ENCODE results near the gene USP35. TPM values are rescaled to one million over a fixed set of nuclear protein-coding genes. Genes with fewer than 3 reads are reported as not detected.

The USP35 gene
- polyA plus RNA-seq, 3 donors = 0.42 to 7.6 (median 0.63) TPM

DNA sequence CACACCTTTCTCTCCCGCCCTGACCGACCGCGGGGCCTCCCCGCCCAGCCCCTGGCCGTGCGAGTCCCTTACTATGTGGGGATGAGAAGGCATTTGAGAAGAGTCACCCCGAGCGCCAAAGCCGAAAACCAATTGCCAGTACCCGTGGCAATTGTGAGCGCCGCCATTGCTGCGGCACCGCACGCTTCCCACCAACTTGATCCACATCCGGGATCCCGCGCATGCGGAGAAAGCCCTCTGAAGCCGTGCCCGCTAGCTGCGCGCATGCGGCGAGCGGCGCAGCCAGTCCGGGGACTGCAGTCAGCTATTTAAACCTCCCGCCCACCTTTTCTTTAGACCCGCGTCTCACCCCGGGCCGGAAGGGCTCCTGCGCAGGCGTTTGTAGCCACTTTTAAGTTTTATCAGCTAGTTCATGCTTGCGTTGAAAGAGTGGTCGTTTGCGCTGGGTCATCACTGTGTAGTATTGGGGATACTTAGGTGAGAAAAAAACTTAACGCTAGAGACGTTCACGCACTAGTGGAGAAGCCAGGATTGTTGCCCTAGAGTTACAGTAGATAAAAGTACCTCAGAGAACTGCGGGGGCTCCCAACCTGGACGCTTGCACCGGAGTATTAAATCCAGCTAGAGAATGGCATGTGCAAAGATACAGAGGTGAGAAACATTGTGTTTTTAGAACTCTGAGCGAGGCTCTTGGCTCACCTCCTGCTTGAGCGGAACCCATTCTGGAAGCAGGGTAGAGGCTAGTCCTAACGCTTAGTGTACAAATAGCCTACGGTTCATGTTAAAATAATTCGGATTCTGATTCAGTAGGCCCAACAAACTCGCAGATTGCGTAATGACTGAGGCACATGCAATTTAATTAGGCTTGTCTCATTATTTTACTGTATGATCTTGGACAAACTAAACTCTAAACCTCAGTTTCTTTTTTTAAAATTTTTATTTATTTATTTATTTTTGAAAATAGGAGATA lies 49.0 kb upstream of the USP35 start, which contains the start of gene ALG8:
TSS of gene ALG8 (minus strand) at position 205 of the 970 bp plus-strand sequence. CDS start at position 167, 38 bp downstream.
- Mint-ChIP-seq H3K4me1 (peaks cover 35% of the 10 kb centered on the region), H3K9me3 (no peaks in the 10 kb centered on the region), H3K36me3 (peaks cover 24 to 29% of the 10 kb centered on the region in 2 donors), H3K4me3 (peak within 1 kb of the TSS; percentile 85 to 93), H3K27ac (peak within 1 kb of the TSS; percentile 85 to 92 (median 89)), H3K27me3 (ENCODE audit: low read depth in 3 of 3) (peaks cover 2 to 8% (median 3%) of the 10 kb centered on the region in 3 donors)
- 2% methylated on average over 41 of the region's 52 CpGs for WGBS (ENCODE audit: insufficient coverage)
- Histone ChIP-seq H3K9me3 (replicated peaks in 1 of 2; ENCODE audit: control insufficient read depth in 1 of 2, insufficient read depth in 1 of 2, low read length in 2 of 2) (no peaks in the 10 kb centered on the region), H3K27ac (ENCODE audit: low read depth in 1 of 2, low read length in 2 of 2) (peak within 1 kb of the TSS; percentile 73 to 86), H3K27me3 (ENCODE audit: control insufficient read depth in 2 of 2, insufficient read depth in 2 of 2, low read length in 2 of 2) (no peaks in the 10 kb centered on the region), H3K79me2 (ENCODE audit: insufficient read depth, low read length) (peaks cover 13% of the 10 kb centered on the region), H3K36me3 (replicated peaks in 1 of 2; ENCODE audit: control insufficient read depth in 1 of 2, insufficient read depth in 2 of 2, low read length in 2 of 2) (peaks cover 2 to 16% of the 10 kb centered on the region in 2 donors), H2AFZ (ENCODE audit: insufficient read depth, low read depth, low read length, poor library complexity, severe bottlenecking) (peak within 1 kb of the TSS; percentile 94), H3K4me2 (replicated peaks; ENCODE audit: extremely low read depth, low read length, poor library complexity, severe bottlenecking) (peak within 1 kb of the TSS; percentile 90), H3K4me1 (ENCODE audit: control insufficient read depth in 1 of 2, insufficient read depth in 2 of 2, low read length in 2 of 2) (peaks cover 29 to 31% of the 10 kb centered on the region in 2 donors), H4K20me1 (ENCODE audit: insufficient read depth, low read length) (no peaks in the 10 kb centered on the region), H3K9ac (ENCODE audit: insufficient read depth, low read length, poor library complexity, severe bottlenecking) (peak within 1 kb of the TSS; percentile 73), H3K4me3 (replicated peaks in 1 of 3; ENCODE audit: low read depth in 2 of 3, low read length in 3 of 3) (peak within 1 kb of the TSS; percentile 76 to 91 (median 84))
- intact Hi-C loops (cut with micrococcal nuclease) = loop anchor here (5.0 kb wide), 2 partner anchors 48 to 53 kb away; partner anchors contain the start of genes KCTD21 (in 1 of the 2) and USP35 (in 1 of the 2)
- DNase-seq = peak; percentile 90 to 97 (median 90)
- TF ChIP-seq CTCF (IDR thresholded peaks at IDR 0.05) = no peak

GRCh38 chr11:78140392-78141077 lies 48.2 kb upstream of the USP35 start:
- Histone ChIP-seq H3K4me2 (replicated peaks; ENCODE audit: extremely low read depth, low read length, poor library complexity, severe bottlenecking) (no peak overlapping the region), H3K4me3 (replicated peaks in 1 of 3; ENCODE audit: low read depth in 2 of 3, low read length in 3 of 3) (no peak overlapping the region), H3K36me3 (replicated peaks in 1 of 2; ENCODE audit: control insufficient read depth in 1 of 2, insufficient read depth in 2 of 2, low read length in 2 of 2) (peaks cover 0 to 12% of the 10 kb centered on the region in 2 donors), H3K27me3 (ENCODE audit: control insufficient read depth in 2 of 2, insufficient read depth in 2 of 2, low read length in 2 of 2) (no peaks in the 10 kb centered on the region), H3K4me1 (ENCODE audit: control insufficient read depth in 1 of 2, insufficient read depth in 2 of 2, low read length in 2 of 2) (peaks cover 29 to 31% of the 10 kb centered on the region in 2 donors), H2AFZ (ENCODE audit: insufficient read depth, low read depth, low read length, poor library complexity, severe bottlenecking) (no peak overlapping the region), H4K20me1 (ENCODE audit: insufficient read depth, low read length) (no peaks in the 10 kb centered on the region), H3K79me2 (ENCODE audit: insufficient read depth, low read length) (peaks cover 13% of the 10 kb centered on the region), H3K27ac (ENCODE audit: low read depth in 1 of 2, low read length in 2 of 2) (no peak overlapping the region), H3K9ac (ENCODE audit: insufficient read depth, low read length, poor library complexity, severe bottlenecking) (no peak overlapping the region), H3K9me3 (replicated peaks in 1 of 2; ENCODE audit: control insufficient read depth in 1 of 2, insufficient read depth in 1 of 2, low read length in 2 of 2) (no peaks in the 10 kb centered on the region)
- peaks cover 19 to 20% of the 10 kb centered on the region in 2 donors for H3K36me3 Mint-ChIP-seq
- no peak for DNase-seq
- intact Hi-C loops (cut with micrococcal nuclease) = no loop called here
- H3K27me3 Mint-ChIP-seq (ENCODE audit: low read depth in 3 of 3) = peaks cover 2 to 8% (median 3%) of the 10 kb centered on the region in 3 donors
- H3K27ac Mint-ChIP-seq = peak overlapping the region in 2 of 7 donors; percentile 57 to 66
- H3K9me3 Mint-ChIP-seq = no peaks in the 10 kb centered on the region
- no peak for TF ChIP-seq CTCF (IDR thresholded peaks at IDR 0.05)
- H3K4me3 Mint-ChIP-seq = peak overlapping the region in 1 of 2 donors; percentile 7
- WGBS (ENCODE audit: insufficient coverage) = 72% methylated on average over 14 of the region's 17 CpGs
- peaks cover 35% of the 10 kb centered on the region for H3K4me1 Mint-ChIP-seq
